HEK293T (cell line): ENCODE data around the gene PCGF3.

Experiments
- CTBP1 ChIP-seq: fragments of 450-650 bp; IDR thresholded peaks from 2 replicates; pipeline ENCODE4 v1.6.1; 2016; ENCODE audit warnings: borderline replicate concordance
- LEF1 ChIP-seq: fragments of 450-650 bp; IDR thresholded peaks from 2 replicates; pipeline ENCODE4 v1.6.1; 2017; ENCODE audit warnings: mild to moderate bottlenecking, borderline replicate concordance

DNA sequence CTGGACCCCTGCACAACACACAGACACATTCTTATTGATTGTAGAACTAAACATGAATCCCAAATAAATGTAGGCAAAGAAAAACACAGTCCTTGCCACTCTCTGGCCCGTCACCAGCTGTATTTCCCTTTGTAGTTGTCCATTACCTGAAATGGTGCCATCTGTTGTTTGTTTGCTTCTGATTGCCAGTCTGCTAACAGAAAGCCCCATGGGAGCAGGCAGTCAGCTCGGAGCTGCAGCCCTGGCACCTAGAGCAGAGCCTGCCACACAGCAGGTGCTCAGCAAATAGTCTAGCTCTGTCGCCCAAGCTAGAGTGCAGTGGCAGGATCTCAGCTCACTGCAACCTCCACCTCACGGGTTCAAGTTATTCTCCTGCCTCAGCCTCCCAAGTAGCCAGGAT, 91.4 kb downstream of the PCGF3 start:
- no peak for TF ChIP-seq CTBP1
- TF ChIP-seq LEF1: no peak
